ENCODE results near the gene USP34.

The USP34 gene

DNA sequence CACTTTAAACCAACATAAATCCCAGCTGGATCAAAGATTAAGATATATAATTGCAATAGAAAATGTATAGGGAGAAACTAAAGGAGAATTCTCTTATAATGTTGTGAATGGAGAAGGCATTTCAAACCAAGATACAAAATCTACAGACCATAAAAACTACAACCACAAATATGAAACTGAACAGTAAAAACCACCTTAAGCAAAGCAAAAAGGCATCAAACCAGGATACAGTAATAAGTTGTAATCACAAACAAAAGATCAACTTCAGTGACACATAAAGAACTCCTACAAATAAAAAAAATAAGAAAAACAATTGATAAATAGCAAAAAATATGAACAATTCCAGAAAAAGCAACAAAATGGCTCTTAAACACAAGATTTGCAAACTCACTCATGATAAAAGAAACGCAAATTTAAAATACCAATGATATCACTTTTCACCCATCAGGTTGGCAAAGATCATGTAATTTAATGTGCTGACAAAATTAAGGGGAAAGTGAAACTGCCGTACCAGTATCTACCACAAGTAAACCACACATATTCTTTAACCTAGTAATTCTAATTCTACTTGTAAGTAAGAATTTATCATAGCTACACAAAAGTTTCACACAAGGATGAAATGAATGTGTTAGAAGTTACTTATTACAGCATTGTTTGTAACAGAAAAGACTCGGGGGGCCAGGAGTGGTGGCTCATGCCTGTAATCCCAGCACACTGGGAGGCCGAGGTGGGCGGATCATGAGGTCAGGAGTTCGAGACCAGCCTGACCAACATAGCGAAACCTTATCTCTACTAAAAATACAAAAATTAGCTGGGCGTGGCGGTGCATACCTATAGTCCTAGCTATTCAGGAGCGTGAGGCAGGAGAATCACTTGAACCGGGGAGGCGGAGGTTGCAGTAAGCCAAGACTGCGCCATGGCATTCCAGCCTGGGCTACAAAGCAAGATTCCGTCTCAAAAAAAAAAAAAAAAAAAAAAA is 101.9 kb downstream of the USP34 start:
- peak; percentile 9 for DNase-seq

DNA sequence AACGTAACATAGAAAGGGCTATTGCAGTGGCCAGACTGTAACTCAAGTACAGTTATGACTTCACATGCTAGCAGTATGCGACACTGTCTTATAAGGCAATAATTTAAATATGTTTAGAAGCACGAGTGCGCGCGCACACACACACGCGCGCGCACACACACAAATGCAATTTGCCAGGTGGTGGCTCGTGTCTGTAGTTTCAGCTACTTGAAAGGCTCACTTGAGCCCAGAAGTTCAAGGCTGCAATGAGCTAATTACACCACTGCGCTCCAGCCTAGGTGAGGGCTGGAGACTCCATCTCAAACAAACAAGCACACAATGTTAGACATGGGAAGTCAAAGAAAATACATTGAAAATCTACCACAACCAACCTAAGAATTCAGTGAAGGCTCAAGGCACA is 103.7 kb downstream of the USP34 start:
- DNase-seq = no peak

DNA sequence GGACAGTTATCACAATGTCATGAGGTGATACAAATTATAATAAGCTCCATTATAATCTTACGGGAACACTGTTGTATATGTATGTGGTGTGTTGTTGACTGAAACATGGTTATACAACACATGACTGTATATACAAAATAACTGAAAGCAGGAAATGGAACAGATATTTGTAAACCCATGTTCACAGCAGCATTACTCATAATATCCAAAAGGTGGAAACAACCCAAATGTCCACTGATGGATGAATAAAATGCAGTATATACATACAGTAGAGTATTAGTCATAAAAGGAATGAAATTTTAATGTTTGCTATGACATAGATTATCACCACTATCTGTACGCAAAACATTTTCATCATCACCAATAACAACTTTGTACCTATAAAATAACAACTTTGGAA is 107.3 kb downstream of the USP34 start:
- no peak for DNase-seq

DNA sequence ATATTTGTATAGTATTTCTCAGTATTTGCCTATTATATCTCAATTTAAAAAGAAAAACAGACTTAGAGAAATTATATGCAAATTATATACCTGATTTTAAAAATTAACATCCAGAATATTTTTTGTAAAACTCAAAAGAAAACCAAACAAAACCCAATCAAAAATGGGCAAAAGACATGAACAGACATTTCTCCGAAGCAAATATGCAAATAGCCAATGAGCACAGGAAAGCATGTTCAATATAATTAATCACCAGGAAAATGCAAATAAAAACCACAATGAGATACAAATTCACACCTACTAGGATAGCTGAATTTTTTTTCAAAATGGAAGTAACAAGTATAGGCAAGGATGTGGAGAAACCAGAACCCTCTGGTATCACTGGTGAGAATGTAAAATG is 108.0 kb downstream of the USP34 start:
- DNase-seq = no peak

DNA sequence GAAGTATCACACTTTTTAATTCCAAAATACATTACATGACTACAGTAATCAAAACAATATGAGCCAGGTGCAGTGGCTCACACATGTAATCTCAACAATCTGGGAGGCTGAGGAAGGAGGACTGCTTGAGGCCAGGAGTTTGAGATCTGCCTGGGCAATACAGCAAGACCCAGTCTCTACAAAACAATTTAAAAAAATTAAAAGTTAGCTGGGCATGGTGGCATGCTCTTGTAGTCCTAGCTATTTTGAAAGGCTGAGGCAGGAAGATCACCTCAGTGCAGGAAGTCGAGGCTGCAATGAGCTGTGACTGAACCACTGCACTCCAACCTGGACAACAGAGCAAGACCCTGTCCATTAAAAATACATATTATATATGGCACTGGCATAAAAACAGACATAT is 109.8 kb downstream of the USP34 start:
- no peak for DNase-seq

DNA sequence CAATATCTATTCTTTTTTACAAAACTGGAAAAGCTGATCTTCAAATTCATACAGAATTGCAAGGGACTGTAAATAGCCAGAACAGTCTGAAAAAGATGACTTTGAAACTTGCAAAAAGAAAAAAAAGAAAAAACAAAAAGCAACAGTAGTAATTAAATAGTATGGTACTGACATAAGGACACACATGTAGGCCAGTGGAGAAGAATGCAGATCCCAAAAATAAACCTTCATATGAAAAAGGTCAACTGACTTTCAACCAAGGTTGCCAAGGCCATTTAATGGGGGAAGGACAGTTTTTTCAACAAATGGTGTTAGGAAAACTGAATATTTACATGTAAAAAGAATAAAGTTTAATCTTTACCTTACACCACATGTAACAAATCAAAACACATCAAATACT is 111.8 kb downstream of the USP34 start:
- DNase-seq = no peak

DNA sequence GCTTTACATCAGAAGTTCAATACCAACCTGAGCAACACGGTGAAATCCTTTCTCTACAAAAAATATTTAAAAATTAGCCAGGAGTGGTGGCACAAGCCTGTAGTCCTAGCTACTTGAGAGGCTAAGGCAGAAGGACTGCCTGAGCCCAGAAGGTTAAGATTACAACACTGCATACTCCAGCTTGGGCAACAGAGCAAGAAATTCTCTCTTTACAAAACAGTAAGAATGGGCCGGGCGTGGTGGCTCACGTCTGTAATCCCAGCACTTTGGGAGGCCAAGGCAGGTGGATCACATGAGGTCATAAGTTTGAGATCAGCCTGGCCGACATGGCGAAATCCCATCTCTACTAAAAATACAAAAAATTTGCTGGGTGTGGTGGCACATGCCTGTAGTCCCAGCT is 113.2 kb downstream of the USP34 start:
- no peak for DNase-seq

DNA sequence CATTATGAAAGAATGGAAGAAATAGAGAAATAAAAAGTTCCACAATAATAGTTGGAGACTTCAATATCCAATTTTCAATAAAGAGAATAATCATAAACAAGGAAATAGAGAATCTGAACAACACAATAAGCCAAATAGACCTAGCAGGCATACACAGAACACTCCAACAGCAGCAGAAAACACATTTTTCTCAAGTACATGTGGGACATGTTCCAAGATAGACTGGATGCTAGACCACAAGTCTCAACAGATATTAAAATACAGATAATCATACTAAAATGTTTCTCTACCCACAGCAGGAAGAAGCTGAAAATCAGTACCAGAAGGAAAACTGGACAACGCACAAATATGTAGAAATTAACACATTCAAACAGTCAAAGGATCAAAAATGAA is 113.9 kb downstream of the USP34 start:
- DNase-seq = no peak

DNA sequence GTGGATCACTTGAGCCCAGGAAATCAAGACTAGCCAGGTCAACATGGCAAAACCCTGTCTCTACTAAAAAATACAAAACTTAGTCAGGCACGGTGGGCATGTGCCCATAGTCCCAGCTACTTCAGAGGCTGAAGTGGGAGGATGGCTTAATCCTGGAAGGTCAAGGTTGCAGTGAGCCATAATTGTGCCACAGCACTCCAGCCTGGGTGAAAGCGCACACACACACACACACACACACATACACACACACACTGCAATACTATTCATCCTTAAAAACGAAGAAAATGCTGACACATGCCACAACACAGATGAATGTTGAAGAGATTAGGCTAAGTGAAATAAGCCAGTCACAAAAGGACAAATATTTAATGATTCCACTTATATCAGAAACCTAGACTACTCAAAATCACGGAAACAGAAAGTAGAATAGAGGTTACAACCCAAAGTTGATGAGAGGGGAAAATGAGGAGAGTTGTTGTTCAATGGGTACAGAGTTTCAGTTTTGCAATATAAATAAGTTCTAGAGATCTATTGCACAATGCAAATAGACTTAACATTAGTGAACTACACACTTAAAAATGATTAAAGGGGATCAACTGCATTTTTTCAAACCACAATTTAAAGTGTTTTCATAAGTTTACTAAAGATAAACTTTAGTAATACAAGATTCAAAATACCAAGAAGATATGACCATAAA is 114.5 kb downstream of the USP34 start:
- no peak for DNase-seq

DNA sequence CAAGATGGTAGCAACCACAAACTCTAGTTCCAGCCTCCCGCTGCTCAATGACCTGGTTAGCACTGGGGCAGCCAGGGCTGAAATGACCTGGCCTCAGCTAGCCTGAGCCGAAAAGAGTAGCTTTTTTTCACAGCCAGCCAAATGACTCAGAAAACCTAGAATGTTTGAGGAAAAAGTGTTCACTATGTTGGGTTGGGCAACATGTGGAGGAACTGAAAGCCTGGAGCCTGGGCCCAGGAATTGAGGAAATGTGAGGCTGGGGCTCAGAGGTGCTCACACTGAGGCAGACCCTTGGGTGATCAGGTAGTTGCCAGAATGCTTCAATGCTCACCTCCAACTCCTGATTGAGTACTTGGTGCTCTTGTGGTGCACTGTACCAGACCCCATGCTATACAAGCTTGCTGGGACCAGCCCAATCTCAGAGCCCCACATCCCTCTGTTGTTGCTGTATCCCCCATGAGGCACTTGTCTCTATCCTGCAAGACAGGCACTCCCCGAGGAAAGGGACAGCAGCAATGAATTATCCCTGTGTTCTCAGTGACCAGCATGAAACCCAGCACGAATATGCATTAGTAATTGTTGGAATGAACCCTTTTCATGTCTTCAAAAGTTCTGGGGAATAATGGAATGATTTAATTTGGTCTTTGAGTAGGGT is 116.2 kb downstream of the USP34 start:
- DNase-seq = no peak

DNA sequence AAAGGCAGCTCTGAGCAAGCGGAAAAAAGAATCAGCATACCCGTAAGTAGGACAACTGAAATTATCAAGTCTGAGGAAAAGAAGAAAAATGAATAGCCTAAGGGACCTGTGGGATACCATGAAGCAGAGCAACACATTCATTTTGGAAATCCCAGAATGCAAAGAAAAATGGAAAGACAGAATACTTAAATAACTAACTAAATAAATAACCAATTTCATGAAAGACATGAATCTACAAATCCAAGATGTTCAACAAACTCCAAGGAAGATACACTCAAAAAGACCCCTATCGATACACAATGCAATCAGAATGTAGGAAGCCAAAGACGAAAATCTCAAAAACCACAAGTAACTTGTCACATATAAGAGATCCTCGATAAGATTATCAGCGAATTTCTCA is 117.0 kb downstream of the USP34 start:
- DNase-seq = no peak

DNA sequence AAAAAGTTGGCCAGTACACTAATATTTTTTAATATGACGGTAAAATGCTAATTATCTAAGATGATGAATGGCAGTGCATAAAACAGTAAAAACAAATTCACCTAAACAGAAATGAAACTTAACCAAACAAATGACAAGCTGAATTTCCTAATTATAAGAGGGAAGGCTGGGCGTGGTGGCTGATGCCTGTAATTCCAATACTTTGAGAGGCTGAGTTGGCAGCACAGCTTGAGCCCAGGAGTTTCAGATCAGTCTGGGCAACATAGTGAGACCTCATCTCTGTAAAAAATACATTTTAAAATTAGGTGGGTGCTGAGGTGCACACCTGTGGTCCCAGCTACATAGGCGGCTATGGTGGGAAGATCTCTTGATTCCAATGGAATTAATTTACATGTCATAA is 120.1 kb downstream of the USP34 start:
- no peak for DNase-seq

DNA sequence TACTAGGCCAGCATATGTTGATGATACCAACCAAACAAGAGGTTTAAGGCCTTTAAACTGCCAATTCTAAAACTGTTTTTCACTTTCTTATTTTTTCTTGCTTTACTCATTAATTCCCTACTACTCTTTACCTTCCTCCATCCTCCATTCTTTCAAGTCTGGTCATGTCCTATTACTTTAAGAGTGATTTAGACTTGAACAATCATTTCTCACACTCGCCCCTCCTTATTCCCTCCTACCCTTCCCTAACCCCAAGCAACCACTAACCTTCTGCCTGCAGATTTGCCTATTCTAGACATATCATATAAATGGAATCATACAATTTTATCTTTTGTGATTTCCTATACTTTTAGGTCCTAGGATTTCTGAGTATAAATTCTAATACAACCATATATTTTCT is 127.7 kb downstream of the USP34 start:
- no peak for DNase-seq

DNA sequence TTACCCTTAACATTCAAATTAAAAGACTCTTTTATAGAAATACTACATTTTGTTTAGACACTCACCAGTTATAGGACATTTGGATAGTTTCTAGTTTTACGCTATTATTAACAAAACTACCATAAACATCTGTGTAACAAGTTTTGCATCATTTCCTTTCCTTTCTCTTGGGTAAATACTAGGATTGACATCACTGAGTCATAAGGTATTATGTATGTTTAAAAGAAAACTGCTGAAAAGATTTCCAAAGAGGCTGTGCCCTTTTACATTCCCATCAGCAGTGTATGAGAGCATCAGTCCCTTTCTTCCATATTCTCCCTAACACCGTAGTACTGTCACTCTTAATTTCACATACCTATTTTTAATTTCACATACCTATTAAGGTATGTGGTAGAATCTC is 130.6 kb downstream of the USP34 start:
- DNase-seq = no peak

DNA sequence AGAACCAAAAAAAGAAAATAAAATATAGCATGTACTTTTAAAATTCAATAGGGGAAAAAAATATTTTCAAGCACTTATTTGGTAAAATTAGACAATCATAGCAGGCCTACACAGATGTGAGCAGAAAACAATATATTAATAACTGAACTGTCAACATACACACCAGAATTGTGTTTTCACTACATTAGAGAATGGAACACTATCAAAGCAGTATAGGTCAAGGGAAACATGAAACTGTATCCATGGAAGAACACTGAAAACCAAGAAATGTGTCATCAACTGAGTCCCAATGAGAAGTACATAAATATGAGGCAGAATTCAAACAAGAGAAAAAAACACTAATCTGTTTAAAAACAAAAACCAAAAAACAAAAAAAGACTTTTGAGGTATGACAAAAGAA is 132.4 kb downstream of the USP34 start:
- DNase-seq = no peak

DNA sequence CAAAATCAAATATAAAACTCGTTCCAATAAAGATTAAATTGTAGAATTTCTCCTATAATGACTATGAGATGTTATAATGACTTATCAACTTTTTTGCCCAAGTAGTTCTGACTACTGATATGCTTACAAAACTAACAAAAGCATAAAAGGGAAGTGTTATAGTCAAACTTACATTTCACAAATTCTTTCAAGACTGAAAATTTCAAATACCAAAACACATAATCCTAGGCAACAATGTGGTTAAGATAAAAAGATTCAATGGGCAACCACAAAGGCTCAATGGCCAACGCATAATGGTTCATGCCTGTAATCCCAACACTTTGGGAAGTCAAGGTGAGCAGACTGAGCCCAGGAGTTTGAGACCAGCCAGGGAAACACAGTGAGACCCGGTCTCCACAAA is 135.7 kb downstream of the USP34 start:
- DNase-seq = no peak

DNA sequence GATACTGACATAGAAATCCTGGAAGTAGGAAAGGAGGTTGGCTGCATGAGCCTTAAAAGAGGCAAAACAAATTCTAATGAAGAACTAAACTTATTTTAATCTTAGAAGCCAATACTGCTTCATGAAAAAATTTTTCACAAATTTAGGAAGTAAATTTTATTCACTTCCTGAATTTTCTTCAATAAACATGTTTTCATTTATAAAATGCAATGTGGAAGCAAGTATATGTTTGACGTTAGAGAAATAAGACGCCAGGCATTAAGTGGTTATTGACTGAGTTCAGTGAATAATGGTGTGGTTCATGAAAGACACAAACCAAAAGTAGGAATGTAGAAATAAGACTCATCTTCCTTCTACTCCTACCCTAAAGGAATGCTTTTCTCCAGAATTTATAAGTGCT is 136.4 kb downstream of the USP34 start:
- no peak for DNase-seq

DNA sequence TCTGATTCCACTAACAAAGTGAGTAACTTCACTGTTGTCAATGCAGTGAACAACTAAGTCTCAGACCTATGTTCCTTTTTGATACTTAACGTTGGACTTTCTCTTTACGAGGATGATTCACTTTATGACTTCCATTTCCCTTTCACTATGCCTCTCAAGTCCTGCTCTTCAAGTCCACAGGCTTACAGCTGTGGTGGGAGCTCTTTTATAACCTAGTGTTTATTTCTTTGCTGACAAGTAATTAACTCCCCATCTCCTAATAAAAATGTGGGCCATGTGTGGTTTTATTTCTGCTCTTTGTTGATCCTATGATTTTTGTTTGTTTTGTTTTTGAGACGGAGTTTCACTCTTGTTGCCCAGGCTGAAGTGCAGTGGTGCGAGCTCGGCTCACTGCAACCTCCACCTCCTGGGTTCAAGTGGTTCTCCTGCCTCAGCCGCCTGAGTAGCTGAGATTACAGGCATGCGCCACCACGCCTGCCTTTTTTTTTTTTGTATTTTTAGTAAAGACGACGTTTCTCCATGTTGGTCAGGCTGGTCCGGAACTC is 142.1 kb downstream of the USP34 start:
- DNase-seq = no peak

DNA sequence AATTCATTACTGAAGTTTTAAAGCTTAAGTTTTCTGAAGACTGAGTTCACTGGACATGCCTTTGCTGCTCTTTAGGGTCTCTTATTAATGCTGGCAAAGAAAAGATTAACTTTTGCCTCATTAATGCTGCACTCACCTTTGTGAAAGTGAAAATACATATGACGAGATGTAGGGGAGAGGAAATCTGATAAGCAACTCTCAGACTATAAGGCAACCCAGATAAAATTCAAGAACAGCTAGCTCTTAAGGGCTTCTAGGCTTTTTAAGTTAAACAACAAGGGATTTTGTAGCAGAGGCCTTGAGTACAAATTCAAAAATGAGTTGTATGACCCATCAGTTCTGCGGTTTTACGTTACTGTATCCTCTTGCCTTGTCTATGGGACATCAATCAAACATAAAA is 143.7 kb downstream of the USP34 start:
- DNase-seq = no peak

DNA sequence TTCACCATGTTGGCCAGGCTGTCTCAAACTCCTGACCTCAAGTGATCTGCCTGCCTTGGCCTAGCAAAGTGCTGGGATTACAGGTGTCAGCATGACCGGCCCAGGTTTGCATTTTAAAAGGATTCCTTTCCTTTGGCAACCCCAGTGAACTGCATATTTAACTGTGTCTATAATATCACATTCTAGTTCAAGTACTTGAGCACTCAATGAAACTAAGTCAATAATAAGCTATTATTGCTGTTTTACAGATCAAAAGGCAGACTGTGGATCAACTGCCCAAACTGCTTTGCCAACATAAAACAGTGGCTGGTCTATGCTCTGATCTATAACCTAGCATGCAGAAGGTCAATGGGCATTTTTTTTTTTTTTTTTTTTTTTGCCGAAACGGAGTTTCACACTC is 144.5 kb downstream of the USP34 start:
- no peak for DNase-seq

DNA sequence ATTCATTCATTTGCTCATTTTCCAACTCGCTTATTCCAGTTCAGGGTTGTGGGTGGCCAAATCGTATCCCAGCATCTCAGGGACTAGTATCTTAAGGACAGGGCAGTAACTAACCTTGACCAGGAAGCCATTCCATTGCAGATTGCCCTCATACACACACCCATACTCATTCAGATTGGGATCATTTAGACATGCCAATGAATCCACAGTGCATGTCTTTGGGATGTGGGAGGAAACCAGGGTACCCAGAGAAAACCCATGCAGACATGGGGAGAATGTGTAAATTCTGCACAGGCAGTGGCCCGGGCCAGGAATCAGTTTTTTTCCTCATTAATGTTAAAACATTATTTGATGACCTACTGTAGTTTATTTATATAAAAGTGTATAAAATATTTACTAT is 150.7 kb downstream of the USP34 start:
- no peak for DNase-seq

DNA sequence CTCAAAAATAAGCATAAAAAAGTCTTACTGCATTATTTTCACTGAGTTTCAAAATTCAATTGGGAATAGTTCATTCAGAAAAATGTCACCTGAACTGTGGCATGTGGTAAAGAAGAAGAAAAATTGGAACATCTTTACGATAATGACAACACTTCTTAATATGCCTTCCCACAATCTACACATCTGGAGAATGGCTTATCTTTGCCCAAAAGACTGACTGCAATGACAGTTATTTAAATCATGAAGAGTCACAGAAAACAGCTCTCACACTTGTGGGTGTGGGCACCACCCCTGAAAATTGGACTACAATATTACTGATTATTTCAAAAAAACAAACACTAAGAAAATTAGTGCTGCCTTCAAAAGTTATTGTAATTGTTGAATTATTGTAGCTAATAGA is 152.3 kb downstream of the USP34 start:
- DNase-seq = no peak

DNA sequence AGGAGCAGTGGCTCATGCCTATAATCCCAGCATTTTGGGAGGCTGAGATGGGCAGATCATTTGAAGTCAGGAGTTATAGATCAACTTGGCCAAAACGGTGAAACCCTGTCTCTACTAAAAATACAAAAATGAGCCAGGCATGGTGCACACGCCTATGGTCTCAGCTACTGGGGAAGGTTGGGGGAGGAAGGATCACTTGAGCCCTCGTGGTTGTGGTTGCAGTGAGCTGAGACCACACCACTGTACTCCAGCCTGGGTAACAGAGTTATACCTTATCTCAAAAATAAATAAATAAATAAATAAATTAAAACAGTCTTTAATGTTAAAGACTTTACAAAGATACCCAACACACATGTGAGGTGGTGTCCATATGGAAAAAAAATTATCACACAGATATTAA is 174.9 kb downstream of the USP34 start:
- no peak for DNase-seq

All from stimulated activated CD4-positive, alpha-beta T cell treated with anti-CD3 and anti-CD28 coated beads, Interleukin-1b, Interleukin-23, amount 100 ng/mL, for 48 hours (primary cell).